Sigmoid colon (tissue), 4 donors: Measurements from ENCODE around the gene GUCY2F.

Source experiments
- CTCF ChIP-seq, 4 experiments: fragments of 450-650 bp in 3 of 4; fragments of 200-600 bp in 1 of 4; IDR thresholded peaks; one replicate each; pipeline ENCODE4 v1.5.1; 2016 to 2019; ENCODE audit warnings: antibody characterized with exemption in 4 of 4, mild to moderate bottlenecking in 3 of 4, moderate library complexity in 2 of 4
- EP300 ChIP-seq, 4 donors: sonication (generic); formaldehyde crosslinking; IDR thresholded peaks; one replicate each; pipeline ENCODE4 v1.6.1; 2017; ENCODE audit warnings: antibody characterized with exemption in 4 of 4
- POLR2A ChIP-seq, 2 donors: fragments of 450-650 bp; IDR thresholded peaks; one replicate each; pipeline ENCODE4 v1.6.1; 2016; ENCODE audit warnings: antibody characterized with exemption in 2 of 2, mild to moderate bottlenecking in 2 of 2, moderate library complexity in 2 of 2
- POLR2AphosphoS5 ChIP-seq, 4 donors: sonication (generic); formaldehyde crosslinking; IDR thresholded peaks; one replicate each; pipeline ENCODE4 v1.6.1; 2017; ENCODE audit warnings: antibody characterized with exemption in 4 of 4

GRCh38 chrX:109345856-109346255 is 136.0 kb downstream of the GUCY2F start:
- TF ChIP-seq POLR2A (IDR thresholded peaks at IDR 0.05): no peak
- no peak for TF ChIP-seq POLR2AphosphoS5 (IDR thresholded peaks at IDR 0.05)
- TF ChIP-seq CTCF (IDR thresholded peaks at IDR 0.05): no peak
- TF ChIP-seq EP300 (IDR thresholded peaks at IDR 0.05): no peak
